Ovary (tissue), 3 donors: ENCODE data around the gene CCL20.

ENCODE experiments used
- CTCF ChIP-seq, 3 donors: fragments of 450-650 bp in 2 of 3; fragments of 200-600 bp in 1 of 3; IDR thresholded peaks; one replicate each; pipeline versions ENCODE4 v1.5.1 to v1.8.0; 2016 to 2022; ENCODE audit warnings: antibody characterized with exemption in 3 of 3, mild to moderate bottlenecking in 1 of 3
- POLR2A ChIP-seq: fragments of 450-650 bp; IDR thresholded peaks from one replicate; pipeline ENCODE4 v1.6.1; 2017; ENCODE audit warnings: antibody characterized with exemption, mild to moderate bottlenecking, moderate library complexity
- donor health status: DM: no; HTN: no; CAD: no.

DNA sequence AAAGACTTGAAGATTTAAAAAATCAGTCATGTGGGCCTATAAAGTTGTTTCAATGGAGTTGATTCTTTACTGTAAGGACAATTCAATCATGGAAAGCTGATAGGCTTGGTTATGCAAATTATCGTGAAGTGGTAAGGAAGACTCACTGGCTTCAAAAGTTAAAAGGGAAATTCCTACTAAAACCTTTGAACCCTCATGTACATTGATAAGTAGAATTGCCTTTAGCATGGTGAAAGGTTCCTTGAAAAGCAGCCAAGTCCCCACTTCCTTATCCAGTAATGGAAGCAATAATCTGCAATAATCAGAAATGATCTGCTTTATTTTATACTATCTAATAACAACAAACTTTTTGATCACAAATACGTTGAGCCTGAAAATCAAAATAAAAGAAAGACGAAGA lies 14.4 kb upstream of the CCL20 start:
- TF ChIP-seq POLR2A (no peak), CTCF (IDR thresholded peaks at IDR 0.05) (no peak)
